Upper lobe of right lung (tissue), 1 donor: ENCODE results near the gene LCN10. TPM values are rescaled to one million over a fixed set of nuclear protein-coding genes. Genes with fewer than 3 reads are reported as not detected.
A peak's percentile ranks its signal among the peaks of the same experiment; 100 is the strongest.

ENCODE experiments used
- ATAC-seq: fragments of 200-7000 bp; cut with Tn5 transposase; one replicate; pipeline ENCODE4 v1.9.1; 2020; ENCODE audit warnings: mild to moderate bottlenecking, moderate library complexity
- DNase-seq: peaks from one replicate; pipeline ENCODE4 v3.0.0-alpha.2; 2020
- H3K27ac ChIP-seq: fragments of 200-600 bp; one replicate; pipeline ENCODE4 v1.8.0; 2022
- H3K27me3 ChIP-seq: fragments of 200-600 bp; one replicate; pipeline ENCODE4 v1.8.0; 2022; ENCODE audit warnings: mild to moderate bottlenecking
- H3K36me3 ChIP-seq: fragments of 200-600 bp; one replicate; pipeline ENCODE4 v1.8.0; 2022
- H3K4me1 ChIP-seq: fragments of 200-600 bp; one replicate; pipeline ENCODE4 v1.8.0; 2022
- H3K4me3 ChIP-seq: fragments of 200-600 bp; one replicate; pipeline ENCODE4 v1.8.0; 2022; ENCODE audit warnings: mild to moderate bottlenecking
- H3K9me3 ChIP-seq: fragments of 200-600 bp; one replicate; pipeline ENCODE4 v1.8.0; 2022
- intact Hi-C: fragments of 100-400 bp; cut with DNase I; formaldehyde crosslinking; loops from one replicate; pipeline ENCODE4 v1.11.0; 2022
- total RNA-seq: library from RNA; stranded (reverse); fragmentation: NEBNext Ultra II Directional; extraction: Animal tissue kit (Norgen Biotek cat#: 25700); gene quantifications from one replicate; pipeline ENCODE4 v1.2.1, GENCODE V29; 2021
- TF ChIP-seq, protein P1 (sequence below): fragments of 200-600 bp; IDR thresholded peaks from one replicate; pipeline ENCODE4 v1.8.0; 2022; ENCODE audit warnings: antibody characterized with exemption
- donor health status: DM: no; HTN: yes; CAD: no; lungs with severe emphysema.

LCN10 gene
- total RNA-seq, 1 donor from 2014 or later: 11.2 TPM

DNA sequence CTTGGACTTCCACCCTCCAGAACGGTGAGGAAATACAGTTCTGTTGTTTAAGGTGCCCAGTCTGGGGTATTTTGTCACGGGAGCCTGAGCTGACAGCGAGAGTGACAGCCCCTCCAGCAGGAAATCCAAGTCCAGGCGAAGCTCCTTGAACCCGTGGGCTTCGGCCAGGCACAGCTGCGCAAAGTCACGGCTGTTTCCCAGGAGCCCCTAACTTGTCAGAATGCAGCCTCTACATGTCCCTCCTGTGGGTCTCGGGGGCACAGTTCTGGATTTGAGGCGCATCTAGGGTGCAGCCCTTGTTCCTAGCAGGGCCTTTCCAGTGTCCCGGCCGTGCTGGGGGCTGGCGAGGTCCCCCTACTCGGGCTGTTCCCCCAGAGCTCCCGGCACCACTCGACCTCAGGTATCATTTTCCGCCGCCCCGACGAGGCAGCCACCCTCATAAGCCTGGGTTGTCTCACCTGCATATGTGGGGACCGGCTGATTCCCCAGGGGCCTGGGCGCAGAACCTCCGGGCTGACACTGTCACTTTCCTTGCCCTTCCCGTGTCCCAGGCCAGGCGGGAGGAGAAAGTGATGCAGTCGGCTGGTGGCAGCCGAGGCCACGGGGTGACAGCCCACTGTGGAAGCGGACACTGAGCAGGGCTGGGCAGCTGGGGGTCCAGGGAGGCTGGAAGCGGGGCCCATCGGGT lies 10.8 kb upstream of the LCN10 start:
- Histone ChIP-seq H3K9me3 (no peaks in the 10 kb centered on the region), H3K27me3 (no peaks in the 10 kb centered on the region), H3K36me3 (no peaks in the 10 kb centered on the region), H3K4me1 (peaks cover 7% of the 10 kb centered on the region), H3K27ac (no peak overlapping the region), H3K4me3 (no peak overlapping the region)
- intact Hi-C loops: no loop called here
- TF ChIP-seq, protein P1, sequence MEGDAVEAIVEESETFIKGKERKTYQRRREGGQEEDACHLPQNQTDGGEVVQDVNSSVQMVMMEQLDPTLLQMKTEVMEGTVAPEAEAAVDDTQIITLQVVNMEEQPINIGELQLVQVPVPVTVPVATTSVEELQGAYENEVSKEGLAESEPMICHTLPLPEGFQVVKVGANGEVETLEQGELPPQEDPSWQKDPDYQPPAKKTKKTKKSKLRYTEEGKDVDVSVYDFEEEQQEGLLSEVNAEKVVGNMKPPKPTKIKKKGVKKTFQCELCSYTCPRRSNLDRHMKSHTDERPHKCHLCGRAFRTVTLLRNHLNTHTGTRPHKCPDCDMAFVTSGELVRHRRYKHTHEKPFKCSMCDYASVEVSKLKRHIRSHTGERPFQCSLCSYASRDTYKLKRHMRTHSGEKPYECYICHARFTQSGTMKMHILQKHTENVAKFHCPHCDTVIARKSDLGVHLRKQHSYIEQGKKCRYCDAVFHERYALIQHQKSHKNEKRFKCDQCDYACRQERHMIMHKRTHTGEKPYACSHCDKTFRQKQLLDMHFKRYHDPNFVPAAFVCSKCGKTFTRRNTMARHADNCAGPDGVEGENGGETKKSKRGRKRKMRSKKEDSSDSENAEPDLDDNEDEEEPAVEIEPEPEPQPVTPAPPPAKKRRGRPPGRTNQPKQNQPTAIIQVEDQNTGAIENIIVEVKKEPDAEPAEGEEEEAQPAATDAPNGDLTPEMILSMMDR: no peak
- DNase-seq: no peak
- ATAC-seq: no peak

DNA sequence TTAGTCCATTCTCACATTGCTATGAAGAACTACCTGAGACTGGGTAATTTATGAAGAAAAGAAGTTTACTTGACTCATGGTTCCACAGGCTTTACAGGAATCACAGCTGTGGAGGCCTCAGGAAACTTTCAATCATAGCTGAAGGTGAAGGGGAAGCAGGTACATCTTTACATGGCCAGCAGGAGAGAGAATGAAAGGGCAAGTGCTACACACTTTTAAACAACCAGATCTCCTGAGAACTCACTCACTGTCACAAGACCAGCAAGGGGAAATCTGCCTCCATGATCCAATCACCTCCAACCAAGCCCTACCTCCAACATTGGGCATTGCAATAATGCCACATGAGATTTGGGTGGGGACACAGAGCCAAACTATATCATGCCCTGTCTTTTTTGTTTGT lies 9.1 kb upstream of the LCN10 start:
- TF ChIP-seq, protein P1: no peak
- DNase-seq (no peak), ATAC-seq (no peak)
- intact Hi-C loops: no loop called here
- Histone ChIP-seq H3K36me3 (no peaks in the 10 kb centered on the region), H3K4me3 (no peak overlapping the region), H3K9me3 (no peaks in the 10 kb centered on the region), H3K4me1 (peaks cover 11% of the 10 kb centered on the region), H3K27ac (no peak overlapping the region), H3K27me3 (no peaks in the 10 kb centered on the region)

DNA sequence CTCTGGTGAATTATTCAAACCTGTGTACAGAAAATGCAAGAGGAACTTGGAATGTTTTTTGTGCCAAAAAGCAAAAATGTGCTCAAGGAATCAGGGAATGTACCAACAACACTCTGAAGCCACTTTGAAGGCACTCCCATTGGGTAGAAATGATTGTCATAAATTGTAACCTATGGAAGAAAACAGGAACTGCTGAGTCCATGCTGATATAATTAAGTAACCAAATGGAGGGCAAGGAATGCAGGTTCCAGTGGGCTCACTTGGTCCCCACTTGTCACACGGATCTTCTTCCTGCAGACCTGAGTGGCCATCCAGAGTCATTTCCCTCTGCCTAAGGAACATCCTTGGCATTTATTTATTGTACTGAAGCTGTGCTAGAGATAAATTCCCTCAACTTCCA lies 8.5 kb upstream of the LCN10 start:
- ATAC-seq (no peak), DNase-seq (no peak)
- Histone ChIP-seq H3K36me3 (no peaks in the 10 kb centered on the region), H3K4me1 (peaks cover 11% of the 10 kb centered on the region), H3K27me3 (no peaks in the 10 kb centered on the region), H3K27ac (no peak overlapping the region), H3K9me3 (no peaks in the 10 kb centered on the region), H3K4me3 (no peak overlapping the region)
- intact Hi-C loops: no loop called here
- TF ChIP-seq, protein P1: no peak

DNA sequence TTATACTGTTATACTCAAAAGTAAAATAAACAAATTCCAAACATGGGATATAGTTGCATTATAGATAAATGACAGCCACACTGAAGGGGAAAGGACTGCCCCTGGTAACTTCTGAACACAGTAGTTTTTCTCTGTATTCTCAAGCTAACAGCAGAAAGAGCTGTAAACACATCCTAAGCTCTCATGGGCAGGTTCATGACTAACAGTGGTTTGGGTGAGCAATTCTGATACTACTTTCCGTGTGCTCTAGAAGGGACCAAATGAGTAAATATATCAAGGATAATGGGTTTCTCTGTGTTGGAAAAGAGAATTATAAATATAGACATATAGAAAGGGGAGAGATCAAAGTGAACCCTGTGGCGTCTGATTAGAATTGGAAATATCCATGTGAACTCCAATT lies 7.8 kb upstream of the LCN10 start:
- ATAC-seq: no peak
- TF ChIP-seq, protein P1: no peak
- H3K4me3 ChIP-seq: no peak overlapping the region

DNA sequence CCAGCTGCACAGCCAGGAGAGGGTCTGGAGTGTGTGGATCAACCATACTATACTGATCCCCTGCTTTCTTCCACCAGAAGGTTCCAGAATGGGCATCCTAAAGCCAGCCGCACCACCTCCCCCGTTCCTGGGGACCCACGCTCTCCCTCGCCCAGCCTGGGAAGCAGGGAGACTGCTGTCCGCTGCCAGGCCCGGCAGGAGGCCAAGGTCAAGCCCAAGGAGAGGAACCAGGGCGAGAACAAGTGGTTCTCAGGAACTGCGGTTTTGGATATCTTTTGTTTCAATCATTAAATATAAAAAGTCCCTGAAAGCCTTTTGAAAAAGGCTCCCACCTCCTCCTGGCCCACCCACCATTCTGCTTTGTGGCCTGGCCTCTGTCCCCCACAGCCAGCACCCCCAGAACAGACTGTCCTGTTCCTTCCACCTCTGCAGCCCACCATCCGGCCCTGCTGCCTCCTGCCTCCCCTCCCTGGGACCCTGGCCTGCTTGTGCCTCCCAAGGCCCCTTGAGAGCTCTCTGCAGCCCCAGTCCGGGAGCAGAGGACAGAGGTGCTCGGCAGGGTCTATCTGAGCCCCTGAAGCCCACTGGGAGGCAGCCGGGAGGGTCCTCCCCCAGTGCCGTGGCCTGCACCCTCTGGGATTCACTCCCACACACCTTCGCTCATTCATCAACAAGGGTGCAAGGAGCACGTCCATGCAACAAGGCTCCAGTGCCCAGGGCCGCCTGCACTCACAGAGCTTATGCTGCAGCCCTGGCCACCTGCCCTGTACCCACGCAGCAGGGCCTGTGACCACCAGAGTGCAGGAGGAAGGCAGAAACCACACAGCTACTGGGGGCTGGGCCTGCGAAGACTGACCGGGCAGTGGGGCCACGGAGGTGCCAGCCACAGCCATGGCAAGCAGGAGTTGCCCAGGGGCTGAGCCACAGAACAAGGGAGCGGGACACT lies 6.2 kb upstream of the LCN10 start:
- Histone ChIP-seq H3K36me3 (no peaks in the 10 kb centered on the region), H3K9me3 (no peaks in the 10 kb centered on the region), H3K4me1 (peaks cover 11% of the 10 kb centered on the region), H3K27ac (peak overlapping the region; percentile 58), H3K27me3 (peaks cover 5% of the 10 kb centered on the region), H3K4me3 (no peak overlapping the region)
- TF ChIP-seq, protein P1: no peak
- intact Hi-C loops: no loop called here
- peak; percentile 81 for DNase-seq
- peak; percentile 43 for ATAC-seq

More for the DNA sequence above, 7.8 kb upstream of the LCN10 start:
- Histone ChIP-seq H3K36me3 (no peaks in the 10 kb centered on the region), H3K27me3 (no peaks in the 10 kb centered on the region), H3K4me1 (peaks cover 11% of the 10 kb centered on the region), H3K9me3 (no peaks in the 10 kb centered on the region), H3K27ac (no peak overlapping the region)
- intact Hi-C loops: no loop called here
- DNase-seq: no peak
